GM23338 (cell line): ENCODE measurements around the gene LRIF1. TPM values are rescaled to one million over a fixed set of nuclear protein-coding genes. Genes with fewer than 3 reads are reported as not detected.
"Not testable (repeated sequence)": the region's sequence is repeated elsewhere in the genome, so short reads cannot be mapped to it uniquely, and the experiment has no call there.

Experiments
- ATAC-seq: fragments of 200-7000 bp; cut with Tn5 transposase; 3 replicates; pipeline ENCODE4 v1.9.1; 2020
- DNase-seq: peaks from one replicate; pipeline ENCODE4 v3.0.0-alpha.2; 2015; ENCODE audit warnings: low spot score
- H2AFZ ChIP-seq: fragments of 200-600 bp; sonication (generic); 2 replicates; pipeline ENCODE4 v1.8.0; 2016; ENCODE audit warnings: antibody characterized with exemption, mild to moderate bottlenecking, moderate library complexity
- H3F3A ChIP-seq: fragments of 200-600 bp; sonication (generic); replicated peaks from 2 replicates; pipeline ENCODE4 v1.8.0; 2017; ENCODE audit warnings: antibody characterized with exemption, mixed run types, low read depth
- H3K27ac ChIP-seq: fragments of 200-600 bp; sonication (generic); 2 replicates; pipeline ENCODE4 v1.6.1; 2016; ENCODE audit warnings: low read depth
- H3K27me3 ChIP-seq: fragments of 200-600 bp; sonication (generic); 2 replicates; pipeline ENCODE4 v1.8.0; 2016; ENCODE audit warnings: mild to moderate bottlenecking, mixed run types, moderate library complexity; ENCODE audit not compliant: insufficient read depth
- H3K36me3 ChIP-seq: fragments of 200-600 bp; sonication (generic); 2 replicates; pipeline ENCODE4 v1.8.0; 2016; ENCODE audit warnings: mild to moderate bottlenecking; ENCODE audit not compliant: insufficient read depth
- H3K4me1 ChIP-seq: fragments of 200-600 bp; sonication (generic); 2 replicates; pipeline ENCODE4 v1.8.0; 2016; ENCODE audit warnings: mild to moderate bottlenecking, moderate library complexity; ENCODE audit not compliant: insufficient read depth
- H3K4me2 ChIP-seq: fragments of 200-600 bp; sonication (generic); 2 replicates; pipeline ENCODE4 v1.7.1; 2017; ENCODE audit warnings: mixed run types
- H3K4me3 ChIP-seq: fragments of 200-600 bp; sonication (generic); 2 replicates; pipeline ENCODE4 v1.6.1; 2016; ENCODE audit warnings: mixed run types
- H3K79me2 ChIP-seq: fragments of 200-600 bp; sonication (generic); replicated peaks from 2 replicates; pipeline ENCODE4 v1.8.0; 2017; ENCODE audit warnings: mild to moderate bottlenecking; ENCODE audit not compliant: insufficient read depth
- H3K9me2 ChIP-seq: fragments of 200-600 bp; sonication (generic); 2 replicates; pipeline ENCODE4 v1.8.0; 2017; ENCODE audit not compliant: insufficient read depth
- H4K20me1 ChIP-seq: fragments of 200-600 bp; sonication (generic); replicated peaks from 2 replicates; pipeline ENCODE4 v1.8.0; 2017; ENCODE audit warnings: mild to moderate bottlenecking; ENCODE audit not compliant: insufficient read depth
- H3K27ac Mint-ChIP-seq: 2 replicates; pipeline ENCODE4 v1.8.0; 2020; ENCODE audit warnings: inconsistent platforms, mild to moderate bottlenecking, moderate library complexity, mixed read lengths
- H3K27me3 Mint-ChIP-seq: 3 replicates; pipeline ENCODE4 v1.8.0; 2022; ENCODE audit warnings: low read depth, mild to moderate bottlenecking, moderate library complexity, mixed read lengths, inconsistent platforms; ENCODE audit not compliant: insufficient read depth, poor library complexity
- H3K36me3 Mint-ChIP-seq: 3 replicates; pipeline ENCODE4 v1.8.0; 2021; ENCODE audit warnings: low read depth, mild to moderate bottlenecking, inconsistent platforms, moderate library complexity, mixed read lengths
- H3K4me1 Mint-ChIP-seq: 3 replicates; pipeline ENCODE4 v1.8.0; 2020; ENCODE audit warnings: mild to moderate bottlenecking, inconsistent platforms, mixed read lengths
- H3K4me3 Mint-ChIP-seq: 3 replicates; pipeline ENCODE4 v1.8.0; 2021; ENCODE audit warnings: moderate library complexity, mild to moderate bottlenecking, inconsistent platforms, mixed read lengths
- H3K9me3 Mint-ChIP-seq: 3 replicates; pipeline ENCODE4 v1.8.0; 2020; ENCODE audit warnings: moderate library complexity, mild to moderate bottlenecking, inconsistent platforms, mixed read lengths
- EZH2phosphoT487 ChIP-seq: fragments of 200-600 bp; sonication (generic); IDR thresholded peaks from one replicate; pipeline ENCODE4 v1.8.1; 2018; ENCODE audit warnings: antibody characterized with exemption; ENCODE audit not compliant: unreplicated experiment
- JUNB ChIP-seq: IDR thresholded peaks from one replicate; pipeline ENCODE4 v1.6.1; 2016; ENCODE audit warnings: antibody characterized with exemption; ENCODE audit not compliant: unreplicated experiment
- NANOG ChIP-seq: IDR thresholded peaks from 2 replicates; pipeline ENCODE4 v1.6.1; 2016; ENCODE audit warnings: antibody characterized with exemption, borderline replicate concordance
- POLR2AphosphoS5 ChIP-seq: IDR thresholded peaks from 2 replicates; pipeline ENCODE4 v1.6.1; 2016; ENCODE audit warnings: antibody characterized with exemption, low read depth
- REST ChIP-seq: IDR thresholded peaks from one replicate; pipeline ENCODE4 v1.6.1; 2018; ENCODE audit warnings: antibody characterized with exemption; ENCODE audit not compliant: unreplicated experiment
- ZNF114 ChIP-seq: fragments of 250-450 bp; sonication (Bioruptor Pico); IDR thresholded peaks from 2 replicates; pipeline ENCODE4 v1.5.0; 2020; ENCODE audit warnings: mild to moderate bottlenecking, moderate library complexity
- ZNF331 ChIP-seq: fragments of 250-450 bp; sonication (Bioruptor Pico); IDR thresholded peaks from 2 replicates; pipeline ENCODE4 v1.5.0; 2020; ENCODE audit warnings: low read depth, mild to moderate bottlenecking, moderate library complexity
- ZNF462 ChIP-seq: fragments of 250-450 bp; sonication (Bioruptor Pico); IDR thresholded peaks from 2 replicates; pipeline ENCODE4 v1.5.0; 2020; ENCODE audit warnings: mild to moderate bottlenecking, moderate library complexity
- polyA plus RNA-seq: library from polyadenylated mRNA; unstranded; fragments of >200 nt; fragmentation: Nextera tagmentation; extraction: Ambion mirVana; gene quantifications from 2 replicates; pipeline ENCODE4 v1.2.1, GENCODE V29; 2016
- total RNA-seq: library from RNA; depleted of rRNA; stranded (reverse); fragments of >200 nt; shearing (Covaris generic); gene quantifications from 2 replicates; pipeline ENCODE4 v1.2.3, GENCODE V29; 2014

The LRIF1 gene
- total and polyA plus RNA-seq, 2 experiments from 2014 or later: 32.6 to 37.9 TPM

- Histone ChIP-seq H3F3A (no peaks in the 10 kb centered on the region), H3K36me3 (no peaks in the 10 kb centered on the region), H3K4me1 (no peaks in the 10 kb centered on the region), H3K4me3 (no peak overlapping the region), H3K27me3 (no peaks in the 10 kb centered on the region), H2AFZ (no peak overlapping the region), H4K20me1 (no peaks in the 10 kb centered on the region), H3K9me2 (no peaks in the 10 kb centered on the region), H3K27ac (no peak overlapping the region), H3K4me2 (no peak overlapping the region), H3K79me2 (no peaks in the 10 kb centered on the region)
- DNase-seq (no peak), ATAC-seq (no peak)
- H3K27ac Mint-ChIP-seq: no peak overlapping the region
- H3K4me3 Mint-ChIP-seq: no peak overlapping the region
- H3K9me3 Mint-ChIP-seq: peaks cover 2% of the 10 kb centered on the region; the same call in 2 of the 3 replicates
- no peaks in the 10 kb centered on the region for H3K27me3 Mint-ChIP-seq
- H3K4me1 Mint-ChIP-seq: no peaks in the 10 kb centered on the region
- no peak for TF ChIP-seq ZNF331
- TF ChIP-seq ZNF114: no peak
- TF ChIP-seq REST: no peak
- TF ChIP-seq POLR2AphosphoS5: no peak
- no peak for TF ChIP-seq ZNF462
- TF ChIP-seq NANOG: no peak
- TF ChIP-seq EZH2phosphoT487: no peak
- no peak for TF ChIP-seq JUNB
- H3K36me3 Mint-ChIP-seq: peaks cover under 1% of the 10 kb centered on the region; the same call in 1 of the 3 replicates
Measured at GRCh38 chr1:110936567-110936966, 27.2 kb downstream of the LRIF1 start.

- not testable (repeated sequence) for H3K4me3 Mint-ChIP-seq, H3K4me1 ChIP-seq, H3F3A ChIP-seq, H3K27ac Mint-ChIP-seq, H3K79me2 ChIP-seq, H3K9me3 Mint-ChIP-seq, H3K4me3 ChIP-seq, DNase-seq, H3K4me2 ChIP-seq, H3K27me3 ChIP-seq, H3K36me3 Mint-ChIP-seq, H4K20me1 ChIP-seq, H3K9me2 ChIP-seq, H3K36me3 ChIP-seq, H3K27me3 Mint-ChIP-seq, H3K4me1 Mint-ChIP-seq, H2AFZ ChIP-seq, H3K27ac ChIP-seq, ATAC-seq
Measured at GRCh38 chr1:110931097-110931496, 32.6 kb downstream of the LRIF1 start.
